Mucosa of rectum (tissue), 2 donors: ENCODE data around the gene FASTK.
A peak's percentile ranks its signal among the peaks of the same experiment; 100 is the strongest.

ENCODE experiments used
- H3K27ac ChIP-seq, 2 donors: one replicate each; pipeline ENCODE4 v1.7.0; 2013; ENCODE audit warnings: inconsistent platforms in 2 of 2, low read depth in 2 of 2, low read length in 2 of 2
- H3K27me3 ChIP-seq, 2 donors: one replicate each; pipeline ENCODE4 v1.7.0; 2013; ENCODE audit warnings: low read length in 2 of 2; ENCODE audit not compliant: control insufficient read depth in 2 of 2, insufficient read depth in 2 of 2
- H3K36me3 ChIP-seq, 2 donors: one replicate each; pipeline ENCODE4 v1.7.0; 2013; ENCODE audit warnings: low read length in 2 of 2; ENCODE audit not compliant: control insufficient read depth in 2 of 2, insufficient read depth in 2 of 2
- H3K4me1 ChIP-seq, 2 donors: one replicate each; pipeline ENCODE4 v1.7.0; 2013; ENCODE audit warnings: low read length in 2 of 2, mild to moderate bottlenecking in 1 of 2; ENCODE audit not compliant: control insufficient read depth in 2 of 2, insufficient read depth in 2 of 2
- H3K4me3 ChIP-seq, 2 donors: one replicate each; pipeline ENCODE4 v1.7.0; 2013; ENCODE audit warnings: low read length in 2 of 2
- H3K9ac ChIP-seq, 2 donors: one replicate each; pipeline ENCODE4 v1.7.0; 2013; ENCODE audit warnings: low read length in 2 of 2, low read depth in 1 of 2, mild to moderate bottlenecking in 1 of 2
- H3K9me3 ChIP-seq, 2 donors: one replicate each; pipeline ENCODE4 v1.7.0; 2013; ENCODE audit warnings: low read length in 2 of 2; ENCODE audit not compliant: control insufficient read depth in 2 of 2
- donor health status: healthy.
- donor health status: Normal muscosa, but diverticular disease.

The FASTK gene

DNA sequence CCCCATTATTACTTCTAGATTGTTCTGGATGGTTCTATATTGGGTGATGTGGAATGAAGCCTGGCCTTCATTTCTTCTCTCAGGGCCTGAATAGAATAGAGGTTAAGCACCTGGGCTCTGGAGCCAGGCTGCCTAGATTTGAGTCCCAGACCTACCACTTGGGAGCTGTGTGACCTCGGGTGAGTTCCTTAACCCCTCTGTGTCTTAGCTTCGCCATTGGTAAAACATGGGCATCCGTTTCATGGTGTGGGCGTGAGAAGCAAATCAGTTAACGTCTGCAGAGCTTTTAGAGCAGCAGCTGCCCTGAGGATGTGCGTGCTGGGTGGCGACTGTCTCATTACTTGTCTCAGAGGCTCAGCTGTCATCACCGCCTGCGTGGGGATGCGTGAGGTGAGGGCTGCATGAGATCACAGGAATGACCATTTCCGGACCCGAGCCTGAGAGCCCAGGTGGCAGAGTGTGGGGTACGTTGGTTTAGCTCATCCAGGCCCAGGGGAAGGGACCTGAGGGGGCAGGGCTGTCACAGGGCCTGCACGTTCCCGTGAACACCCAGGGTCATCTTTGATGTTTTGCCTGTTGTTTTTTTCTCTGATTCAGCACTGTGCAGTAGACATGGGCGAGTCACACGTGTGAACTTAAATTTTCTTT, 15.3 kb upstream of the FASTK start:
- Histone ChIP-seq H3K9me3 (no peaks in the 10 kb centered on the region), H3K36me3 (no peaks in the 10 kb centered on the region), H3K4me1 (peaks cover 0 to 10% of the 10 kb centered on the region in 2 donors), H3K27me3 (no peaks in the 10 kb centered on the region), H3K9ac (no peak overlapping the region), H3K27ac (no peak overlapping the region), H3K4me3 (no peak overlapping the region)

DNA sequence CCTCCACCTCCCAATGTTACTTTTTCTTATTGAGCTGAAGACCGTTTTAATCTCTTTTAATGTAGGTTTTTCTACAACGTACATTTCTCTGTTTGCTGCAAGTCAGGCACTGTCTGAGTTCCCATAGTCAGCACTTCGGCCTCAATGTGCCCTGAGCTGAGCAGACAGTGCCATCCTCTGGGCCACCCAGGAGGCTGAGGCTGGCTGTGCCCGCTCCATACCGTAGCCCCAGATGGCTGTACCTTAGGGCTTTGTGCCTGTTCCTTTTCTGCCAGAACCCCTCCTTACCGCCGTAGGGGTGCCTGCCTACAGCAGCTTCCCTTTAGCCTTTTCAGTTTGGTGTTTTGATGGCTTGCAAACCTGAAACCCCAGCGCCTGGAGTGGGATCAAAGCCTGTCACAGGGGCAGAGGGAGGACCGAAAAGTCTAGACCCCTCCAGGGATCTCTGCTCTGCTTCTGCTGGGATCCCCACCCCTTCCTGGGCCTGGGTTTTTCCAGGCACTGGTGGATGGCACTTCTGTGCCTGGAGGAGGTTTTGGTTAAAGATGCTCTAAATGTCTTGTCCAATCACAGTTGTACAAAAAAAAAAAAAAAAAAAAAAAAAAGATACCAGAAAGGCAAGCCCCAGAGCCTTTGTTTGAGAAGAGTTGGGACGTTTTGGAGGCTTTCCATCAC, 14.7 kb upstream of the FASTK start:
- Histone ChIP-seq H3K4me3 (no peak overlapping the region), H3K36me3 (no peaks in the 10 kb centered on the region), H3K9ac (no peak overlapping the region), H3K4me1 (peaks cover 0 to 10% of the 10 kb centered on the region in 2 donors), H3K27me3 (no peaks in the 10 kb centered on the region), H3K9me3 (no peaks in the 10 kb centered on the region), H3K27ac (no peak overlapping the region)

DNA sequence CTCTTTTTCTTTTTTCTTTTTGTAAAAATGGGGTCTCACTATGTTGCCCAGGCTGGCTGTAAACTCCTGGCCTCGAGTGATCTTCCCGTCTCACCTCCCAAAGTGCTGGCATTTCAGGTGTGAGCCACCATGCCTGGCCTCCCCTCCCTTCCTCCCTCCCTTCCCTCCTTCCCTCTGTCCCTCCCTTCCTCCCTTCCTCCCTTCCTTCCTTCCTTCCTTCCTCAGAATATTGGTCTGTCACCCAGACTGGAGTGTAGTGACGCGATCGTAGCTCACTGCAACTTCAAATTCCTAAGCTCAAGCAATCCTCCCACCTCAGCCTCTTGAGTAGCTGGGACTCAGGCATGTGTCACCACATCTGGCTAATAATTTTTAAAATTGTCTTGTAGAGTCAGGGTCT, 14.1 kb upstream of the FASTK start:
- H3K4me3 ChIP-seq = no peak overlapping the region
- no peak overlapping the region for H3K27ac ChIP-seq
- no peak overlapping the region for H3K9ac ChIP-seq
- H3K4me1 ChIP-seq = peaks cover 3 to 12% of the 10 kb centered on the region in 2 donors
- no peaks in the 10 kb centered on the region for H3K27me3 ChIP-seq
- H3K36me3 ChIP-seq = no peaks in the 10 kb centered on the region
- H3K9me3 ChIP-seq = no peaks in the 10 kb centered on the region

DNA sequence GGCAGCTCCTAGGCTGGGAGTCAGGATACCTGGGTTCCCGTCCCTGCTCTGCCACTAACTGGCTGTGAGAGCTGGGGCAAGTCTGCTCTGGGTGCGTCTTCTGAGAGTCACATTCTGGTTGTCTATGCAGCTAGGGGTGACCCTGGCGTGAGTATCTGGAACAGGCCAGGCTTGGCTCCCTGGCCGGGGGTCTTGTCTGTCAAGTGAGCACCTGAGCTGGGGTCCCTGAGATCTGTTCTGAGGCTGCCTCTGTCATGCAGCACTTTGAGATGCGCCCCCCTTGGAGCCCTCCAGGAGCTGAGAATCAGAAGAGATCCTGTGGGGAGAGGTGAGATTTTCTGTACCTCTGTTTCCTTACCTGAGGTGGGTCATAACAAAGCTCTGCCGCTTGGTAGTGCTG, 13.1 kb upstream of the FASTK start:
- no peaks in the 10 kb centered on the region for H3K36me3 ChIP-seq
- H3K9me3 ChIP-seq = no peaks in the 10 kb centered on the region
- peaks cover 8 to 17% of the 10 kb centered on the region in 2 donors for H3K4me1 ChIP-seq
- no peaks in the 10 kb centered on the region for H3K27me3 ChIP-seq
- no peak overlapping the region for H3K4me3 ChIP-seq
- H3K27ac ChIP-seq = no peak overlapping the region
- H3K9ac ChIP-seq = no peak overlapping the region

- H3K36me3 ChIP-seq = no peaks in the 10 kb centered on the region
- peaks cover 22 to 30% of the 10 kb centered on the region in 2 donors for H3K4me1 ChIP-seq
- no peak overlapping the region for H3K9ac ChIP-seq
- no peaks in the 10 kb centered on the region for H3K27me3 ChIP-seq
- no peaks in the 10 kb centered on the region for H3K9me3 ChIP-seq
- no peak overlapping the region for H3K27ac ChIP-seq
- H3K4me3 ChIP-seq = no peak overlapping the region
Measured at GRCh38 chr7:151091988-151092387, 11.4 kb upstream of the FASTK start.

DNA sequence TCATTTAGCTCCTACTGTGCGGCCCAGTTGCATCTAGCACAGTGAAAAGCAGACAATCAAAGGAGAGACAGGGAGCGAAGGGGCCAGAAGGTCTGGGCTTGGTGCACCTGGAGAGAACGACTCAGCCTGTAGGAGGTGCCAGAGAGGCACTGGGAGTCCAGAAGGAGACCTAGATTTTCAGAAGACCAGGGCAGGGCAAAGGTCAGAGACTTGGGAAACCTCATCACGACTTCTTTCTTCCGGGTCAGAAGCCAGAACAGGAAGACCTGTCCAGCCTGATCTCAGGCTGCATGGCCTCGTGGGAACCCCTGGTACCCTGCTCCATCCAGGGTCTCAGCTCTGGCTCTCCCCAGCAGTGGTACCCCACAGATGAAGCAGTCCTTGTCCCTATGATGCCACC, 10.8 kb upstream of the FASTK start:
- Histone ChIP-seq H3K9ac (no peak overlapping the region), H3K27ac (no peak overlapping the region), H3K4me3 (peak overlapping the region in 1 of 2 donors; percentile 7), H3K36me3 (no peaks in the 10 kb centered on the region), H3K4me1 (peaks cover 23 to 30% of the 10 kb centered on the region in 2 donors), H3K9me3 (no peaks in the 10 kb centered on the region), H3K27me3 (no peaks in the 10 kb centered on the region)

DNA sequence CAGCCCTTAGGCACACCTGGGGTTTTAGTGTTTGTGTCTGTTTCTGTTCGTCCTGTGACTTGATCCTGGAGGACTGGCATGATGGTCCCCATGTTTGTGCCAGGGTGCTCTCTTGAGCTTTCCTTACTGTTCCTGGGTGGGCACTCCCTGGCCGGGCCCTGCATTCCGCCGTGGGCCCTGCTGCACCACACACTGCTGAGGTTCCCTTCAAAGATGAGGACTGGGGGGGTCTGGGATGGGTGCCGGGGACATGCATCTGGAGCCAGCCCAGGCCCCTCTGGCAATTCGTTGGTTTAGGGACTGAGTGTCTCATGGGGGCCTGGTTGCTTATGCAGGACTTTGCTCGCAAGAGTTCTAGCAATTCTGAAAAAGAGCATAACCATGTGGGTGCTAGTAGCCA, 10.4 kb upstream of the FASTK start:
- Histone ChIP-seq H3K4me1 (peaks cover 23 to 30% of the 10 kb centered on the region in 2 donors), H3K36me3 (no peaks in the 10 kb centered on the region), H3K9me3 (no peaks in the 10 kb centered on the region), H3K27me3 (no peaks in the 10 kb centered on the region), H3K27ac (no peak overlapping the region), H3K9ac (no peak overlapping the region), H3K4me3 (no peak overlapping the region)

- Histone ChIP-seq H3K9ac (peak overlapping the region in 1 of 2 donors; percentile 34), H3K4me1 (peaks cover 31 to 33% of the 10 kb centered on the region in 2 donors), H3K36me3 (no peaks in the 10 kb centered on the region), H3K27me3 (no peaks in the 10 kb centered on the region), H3K4me3 (no peak overlapping the region), H3K27ac (peak overlapping the region; percentile 71 to 79), H3K9me3 (no peaks in the 10 kb centered on the region)
Measured at GRCh38 chr7:151089893-151090730, 9.5 kb upstream of the FASTK start.

DNA sequence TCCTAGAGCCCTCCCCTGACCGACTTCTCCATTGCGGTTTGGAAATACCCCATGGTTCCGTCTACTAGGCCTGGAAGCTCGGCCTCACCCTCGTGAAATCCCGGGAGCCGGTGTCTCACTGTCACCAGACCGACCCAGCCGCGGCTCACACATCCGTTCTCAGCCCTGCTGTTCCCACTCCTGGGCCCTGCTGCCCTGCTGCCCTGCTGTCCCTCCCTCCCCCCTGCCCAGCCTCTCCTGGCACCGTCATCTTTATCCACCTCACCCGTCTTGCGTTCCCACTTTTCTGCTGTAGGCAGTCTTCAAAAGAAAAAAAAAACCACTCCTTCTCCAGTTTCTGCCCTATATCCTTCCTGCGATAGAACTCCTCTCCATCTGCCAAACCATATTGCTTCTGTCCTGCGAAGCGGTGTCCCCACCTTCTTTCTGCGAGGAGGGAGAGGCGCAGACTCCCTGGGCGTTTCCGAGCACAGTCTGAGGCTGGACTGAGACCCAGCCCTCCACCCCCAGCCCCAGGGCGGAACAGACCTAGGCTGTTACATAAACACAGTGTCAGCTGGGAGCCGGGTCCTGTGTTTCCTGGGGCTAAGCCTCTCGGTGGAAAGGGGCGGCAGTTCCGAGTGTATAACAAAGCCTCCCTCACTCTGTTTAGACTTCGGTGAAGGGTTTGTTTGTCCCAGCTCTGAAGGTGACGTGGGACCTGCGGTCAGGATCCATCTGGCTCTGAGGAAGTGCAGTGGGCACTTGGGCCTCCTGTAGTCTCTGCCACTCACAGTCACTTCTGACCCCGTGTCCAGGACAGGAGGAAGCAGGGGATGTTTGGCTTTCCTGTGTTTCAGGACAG, 8.5 kb upstream of the FASTK start:
- H3K36me3 ChIP-seq = no peaks in the 10 kb centered on the region
- peak overlapping the region; percentile 71 to 79 for H3K27ac ChIP-seq
- H3K27me3 ChIP-seq = no peaks in the 10 kb centered on the region
- H3K4me1 ChIP-seq = peaks cover 31 to 33% of the 10 kb centered on the region in 2 donors
- peak overlapping the region; percentile 73 to 83 for H3K4me3 ChIP-seq
- H3K9me3 ChIP-seq = no peaks in the 10 kb centered on the region
- peak overlapping the region; percentile 34 to 46 for H3K9ac ChIP-seq
